Activated CD8-positive, alpha-beta T cell treated with anti-CD3 and anti-CD28 coated beads, Interleukin-2, amount 10 ng/mL, durations not matched to agents 7 days and 5 days (primary cell): Measurements from ENCODE around the gene CCL28. TPM values are rescaled to one million over a fixed set of nuclear protein-coding genes. Genes with fewer than 3 reads are reported as not detected.
"Not testable (repeated sequence)": the region's sequence is repeated elsewhere in the genome, so short reads cannot be mapped to it uniquely, and the experiment has no call there.

Experiments
- ATAC-seq: fragments of 150-1000 bp; cut with Tn5 transposase; one replicate; pipeline ENCODE4 v1.10.0; 2021; ENCODE audit warnings: moderate library complexity
- CTCF ChIA-PET: fragments of 350-600 bp; sonication (Branson Sonifier 250); formaldehyde crosslinking; loops from one replicate; lab custom pipeline; 2021; ENCODE audit warnings: antibody characterized with exemption; lab: Charles Lee
- POLR2A ChIA-PET: fragments of 350-600 bp; sonication (Branson Sonifier 250); formaldehyde crosslinking; loops from one replicate; lab custom pipeline; 2021; ENCODE audit warnings: antibody characterized with exemption; lab: Charles Lee
- DNase-seq: peaks from one replicate; pipeline ENCODE4 v3.0.0-alpha.2; 2020
- H3K27ac Mint-ChIP-seq: one replicate; pipeline ENCODE4 v1.8.0; 2021; ENCODE audit warnings: mild to moderate bottlenecking, mixed read lengths
- H3K27me3 Mint-ChIP-seq: one replicate; pipeline ENCODE4 v1.8.0; 2021; ENCODE audit warnings: low read depth, mixed read lengths
- H3K36me3 Mint-ChIP-seq: one replicate; pipeline ENCODE4 v1.8.0; 2021; ENCODE audit warnings: low read depth, mixed read lengths
- H3K4me1 Mint-ChIP-seq: one replicate; pipeline ENCODE4 v1.8.0; 2021; ENCODE audit warnings: low read depth, mixed read lengths
- H3K4me3 Mint-ChIP-seq: one replicate; pipeline ENCODE4 v1.8.0; 2021; ENCODE audit warnings: mild to moderate bottlenecking, mixed read lengths
- H3K9me3 Mint-ChIP-seq: one replicate; pipeline ENCODE4 v1.8.0; 2022; ENCODE audit warnings: mixed read lengths; ENCODE audit not compliant: insufficient read depth
- total RNA-seq, 2 experiments: library from RNA; stranded (reverse); gene quantifications; one replicate each; pipeline ENCODE4 v1.2.3, GENCODE V29; 2021

CCL28 gene
- total RNA-seq, 2 experiments from 2014 or later = 10.8 to 11.9 TPM

GRCh38 chr5:43367909-43368669, 44.1 kb downstream of the CCL28 start:
- no peak overlapping the region for H3K4me3 Mint-ChIP-seq
- no peak for DNase-seq
- H3K27me3 Mint-ChIP-seq = peaks cover 2% of the 10 kb centered on the region
- no peak overlapping the region for H3K27ac Mint-ChIP-seq
- no peaks in the 10 kb centered on the region for H3K9me3 Mint-ChIP-seq
- ChIA-PET POLR2A (no interaction called here), CTCF (no interaction called here)
- no peaks in the 10 kb centered on the region for H3K4me1 Mint-ChIP-seq
- H3K36me3 Mint-ChIP-seq = peaks cover 7% of the 10 kb centered on the region
- no peak for ATAC-seq

- Mint-ChIP-seq H3K27me3 (peaks cover 2% of the 10 kb centered on the region), H3K9me3 (no peaks in the 10 kb centered on the region), H3K27ac (no peak overlapping the region), H3K36me3 (peaks cover 7% of the 10 kb centered on the region), H3K4me1 (no peaks in the 10 kb centered on the region), H3K4me3 (no peak overlapping the region)
- ChIA-PET CTCF (no interaction called here), POLR2A (no interaction called here)
- DNase-seq = no peak
- ATAC-seq = no peak
Observed at GRCh38 chr5:43367453-43367852, 44.7 kb downstream of the CCL28 start.

GRCh38 chr5:43366680-43367246, 45.4 kb downstream of the CCL28 start:
- H3K4me3 Mint-ChIP-seq, POLR2A ChIA-PET, H3K4me1 Mint-ChIP-seq, H3K9me3 Mint-ChIP-seq, DNase-seq, ATAC-seq, CTCF ChIA-PET, H3K36me3 Mint-ChIP-seq, H3K27me3 Mint-ChIP-seq, H3K27ac Mint-ChIP-seq: not testable (repeated sequence)

- CTCF ChIA-PET, H3K4me1 Mint-ChIP-seq, ATAC-seq, H3K27ac Mint-ChIP-seq, H3K36me3 Mint-ChIP-seq, POLR2A ChIA-PET, H3K4me3 Mint-ChIP-seq, H3K27me3 Mint-ChIP-seq, DNase-seq: not testable (repeated sequence)
- peaks cover 11% of the 10 kb centered on the region for H3K9me3 Mint-ChIP-seq
Observed at GRCh38 chr5:43365155-43365554, 47.0 kb downstream of the CCL28 start.

DNA sequence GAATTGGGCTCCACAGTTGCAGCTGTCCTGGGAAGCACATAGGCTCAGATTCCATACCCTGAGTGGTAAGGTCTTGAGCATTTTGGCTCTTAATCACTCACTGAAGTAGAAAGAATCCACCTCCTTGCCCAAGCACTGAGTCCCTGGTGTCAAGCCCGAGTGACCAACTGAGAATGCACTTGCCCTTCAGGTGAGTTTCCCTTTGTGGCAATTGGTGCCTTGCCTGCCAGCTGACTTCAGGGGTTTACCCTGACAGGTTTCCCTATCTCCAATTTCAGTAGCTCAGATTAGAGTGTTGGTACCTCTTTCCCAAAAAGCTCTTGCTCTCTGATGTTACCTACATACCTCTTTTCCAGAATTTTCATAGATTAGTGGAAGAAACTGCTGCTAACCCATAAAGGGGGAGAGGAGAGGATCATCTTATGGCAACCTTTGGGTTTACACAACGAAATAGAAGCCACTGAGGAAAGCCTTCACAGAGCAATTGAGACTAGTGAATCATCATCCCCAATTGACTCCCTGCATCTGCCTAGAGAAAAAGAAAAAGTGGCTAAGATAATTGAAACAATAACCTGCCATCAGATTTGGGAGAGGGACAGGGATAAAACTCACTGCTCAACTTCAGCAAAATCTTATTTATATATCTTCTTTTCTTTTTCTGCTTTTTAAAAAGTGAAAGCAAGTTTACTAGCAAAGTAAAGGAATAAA, 48.6 kb downstream of the CCL28 start:
- Mint-ChIP-seq H3K4me1 (no peaks in the 10 kb centered on the region), H3K36me3 (peaks cover 5% of the 10 kb centered on the region), H3K4me3 (no peak overlapping the region), H3K27ac (no peak overlapping the region), H3K27me3 (peaks cover 8% of the 10 kb centered on the region), H3K9me3 (peaks cover 23% of the 10 kb centered on the region)
- ChIA-PET CTCF (no interaction called here), POLR2A (no interaction called here)
- DNase-seq = no peak
- ATAC-seq = no peak

DNA sequence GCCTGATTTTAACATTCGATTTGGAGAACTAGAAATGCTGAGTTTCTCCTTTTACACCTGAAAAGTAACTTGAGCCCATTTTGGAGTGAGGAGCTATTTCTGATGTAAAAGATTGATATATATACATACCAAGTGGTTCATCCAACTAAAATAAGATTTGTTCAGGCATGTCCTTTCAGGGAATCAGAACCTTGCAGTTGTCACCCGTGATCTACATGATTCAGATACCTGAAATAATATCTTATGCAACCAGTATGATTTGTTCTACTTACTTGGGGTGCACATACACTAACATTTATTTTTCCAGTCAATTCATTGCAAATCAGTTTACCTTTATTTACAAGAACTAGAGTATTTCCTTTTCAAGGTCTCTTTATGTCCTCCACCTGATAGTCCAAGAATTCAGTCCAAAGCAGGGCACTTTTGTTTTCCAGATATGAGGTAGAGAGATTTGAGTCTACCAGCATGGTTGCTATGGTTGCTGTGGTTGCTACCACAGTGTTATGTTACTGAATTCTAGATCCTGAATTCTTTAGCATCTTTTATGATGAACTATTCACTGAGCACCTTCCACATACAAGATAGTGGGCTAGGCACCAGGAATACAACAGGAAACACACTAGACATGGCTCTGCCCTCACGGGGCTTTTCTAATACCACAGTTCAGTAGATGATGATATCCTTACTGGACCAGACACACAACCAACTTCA, 49.3 kb downstream of the CCL28 start:
- DNase-seq (no peak), ATAC-seq (no peak)
- ChIA-PET POLR2A (no interaction called here), CTCF (no interaction called here)
- no peaks in the 10 kb centered on the region for H3K4me1 Mint-ChIP-seq
- H3K9me3 Mint-ChIP-seq = peaks cover 23% of the 10 kb centered on the region
- H3K27me3 Mint-ChIP-seq = peaks cover 8% of the 10 kb centered on the region
- H3K36me3 Mint-ChIP-seq = peaks cover 5% of the 10 kb centered on the region
- no peak overlapping the region for H3K4me3 Mint-ChIP-seq
- H3K27ac Mint-ChIP-seq = no peak overlapping the region

GRCh38 chr5:43358726-43359125, 53.5 kb downstream of the CCL28 start:
- no peaks in the 10 kb centered on the region for H3K4me1 Mint-ChIP-seq
- H3K27me3 Mint-ChIP-seq = peaks cover 11% of the 10 kb centered on the region
- H3K36me3 Mint-ChIP-seq = peaks cover 3% of the 10 kb centered on the region
- ChIA-PET CTCF (no interaction called here), POLR2A (no interaction called here)
- peaks cover 23% of the 10 kb centered on the region for H3K9me3 Mint-ChIP-seq
- no peak overlapping the region for H3K4me3 Mint-ChIP-seq
- DNase-seq (no peak), ATAC-seq (no peak)
- no peak overlapping the region for H3K27ac Mint-ChIP-seq

GRCh38 chr5:43358301-43358700, 53.9 kb downstream of the CCL28 start:
- H3K4me1 Mint-ChIP-seq = no peaks in the 10 kb centered on the region
- H3K27ac Mint-ChIP-seq = no peak overlapping the region
- H3K9me3 Mint-ChIP-seq = peaks cover 23% of the 10 kb centered on the region
- no peak overlapping the region for H3K4me3 Mint-ChIP-seq
- H3K36me3 Mint-ChIP-seq = peaks cover 3% of the 10 kb centered on the region
- ChIA-PET POLR2A (no interaction called here), CTCF (interaction anchor here (1.7 kb wide), 1 partner anchor 31 kb away, joined by 3 read pairs; no protein-coding TSS in a partner anchor)
- peaks cover 13% of the 10 kb centered on the region for H3K27me3 Mint-ChIP-seq
- ATAC-seq (no peak), DNase-seq (no peak)

- peaks cover 3% of the 10 kb centered on the region for H3K36me3 Mint-ChIP-seq
- DNase-seq (no peak), ATAC-seq (no peak)
- peaks cover 13% of the 10 kb centered on the region for H3K27me3 Mint-ChIP-seq
- H3K27ac Mint-ChIP-seq = no peak overlapping the region
- H3K4me1 Mint-ChIP-seq = no peaks in the 10 kb centered on the region
- CTCF ChIA-PET = interaction anchor here (1.7 kb wide), 1 partner anchor 32 kb away, joined by 3 read pairs; no protein-coding TSS in a partner anchor
- no peak overlapping the region for H3K4me3 Mint-ChIP-seq
- peaks cover 23% of the 10 kb centered on the region for H3K9me3 Mint-ChIP-seq
- POLR2A ChIA-PET = no interaction called here
Observed at GRCh38 chr5:43357878-43358281, 54.3 kb downstream of the CCL28 start.

DNA sequence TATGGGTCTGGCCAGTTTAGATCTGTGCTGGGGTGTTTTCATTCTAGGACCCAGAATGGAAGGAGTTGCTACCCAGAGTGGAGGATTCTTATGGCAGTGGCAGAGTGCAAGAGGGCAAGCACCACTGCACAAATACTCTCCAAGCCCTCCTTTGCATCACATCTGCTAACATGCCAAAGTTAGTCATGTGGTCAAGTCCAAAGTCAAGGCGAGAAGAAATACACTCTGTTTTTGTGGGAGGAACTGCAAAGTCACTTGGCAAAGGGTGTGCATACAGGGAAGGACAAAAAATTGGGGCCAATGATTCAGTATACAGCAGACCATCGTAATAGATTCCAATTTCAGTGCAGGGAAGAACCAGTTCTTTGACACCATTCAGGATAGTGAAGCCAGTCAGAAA, 55.1 kb downstream of the CCL28 start:
- Mint-ChIP-seq H3K4me1 (no peaks in the 10 kb centered on the region), H3K27ac (no peak overlapping the region), H3K9me3 (peaks cover 23% of the 10 kb centered on the region), H3K36me3 (peaks cover 3% of the 10 kb centered on the region), H3K4me3 (no peak overlapping the region), H3K27me3 (peaks cover 15% of the 10 kb centered on the region)
- ChIA-PET POLR2A (no interaction called here), CTCF (interaction anchor here (1.7 kb wide), 1 partner anchor 33 kb away, joined by 3 read pairs; no protein-coding TSS in a partner anchor)
- DNase-seq (no peak), ATAC-seq (no peak)

- ATAC-seq (no peak), DNase-seq (no peak)
- Mint-ChIP-seq H3K4me3 (no peak overlapping the region), H3K36me3 (no peaks in the 10 kb centered on the region), H3K9me3 (peaks cover 10% of the 10 kb centered on the region), H3K27me3 (peaks cover 17% of the 10 kb centered on the region), H3K4me1 (no peaks in the 10 kb centered on the region), H3K27ac (no peak overlapping the region)
- POLR2A ChIA-PET = no interaction called here
- CTCF ChIA-PET = interaction anchor here (0.6 kb wide), 1 partner anchor 127 kb away, joined by 3 read pairs; no protein-coding TSS in a partner anchor
Observed at GRCh38 chr5:43354774-43355173, 57.4 kb downstream of the CCL28 start.
